Glutamatergic neuron (in vitro differentiated cells): ENCODE data around the gene CMPK2. TPM values are rescaled to one million over a fixed set of nuclear protein-coding genes. Genes with fewer than 3 reads are reported as not detected.

Experiments
- DNase-seq: peaks from one replicate; pipeline ENCODE4 v3.0.0; 2022
- H3K27ac Mint-ChIP-seq: one replicate; pipeline ENCODE4 v1.8.0; 2020; ENCODE audit warnings: mild to moderate bottlenecking, mixed read lengths, inconsistent platforms; ENCODE audit not compliant: unreplicated experiment
- H3K27me3 Mint-ChIP-seq: one replicate; pipeline ENCODE4 v1.8.0; 2020; ENCODE audit warnings: mild to moderate bottlenecking, moderate library complexity, mixed read lengths, inconsistent platforms; ENCODE audit not compliant: unreplicated experiment
- H3K36me3 Mint-ChIP-seq: one replicate; pipeline ENCODE4 v1.8.0; 2020; ENCODE audit warnings: mild to moderate bottlenecking, mixed read lengths, inconsistent platforms; ENCODE audit not compliant: unreplicated experiment
- H3K4me1 Mint-ChIP-seq: one replicate; pipeline ENCODE4 v1.8.0; 2020; ENCODE audit warnings: mild to moderate bottlenecking, low read depth, mixed read lengths, inconsistent platforms; ENCODE audit not compliant: unreplicated experiment
- H3K4me3 Mint-ChIP-seq: one replicate; pipeline ENCODE4 v1.8.0; 2020; ENCODE audit warnings: mild to moderate bottlenecking, mixed read lengths, inconsistent platforms; ENCODE audit not compliant: unreplicated experiment
- H3K9me3 Mint-ChIP-seq: one replicate; pipeline ENCODE4 v1.8.0; 2020; ENCODE audit warnings: mild to moderate bottlenecking, moderate library complexity, mixed read lengths, inconsistent platforms; ENCODE audit not compliant: unreplicated experiment
- CTCF ChIP-seq: fragments of 200-600 bp; sonication (generic); IDR thresholded peaks from one replicate; pipeline ENCODE4 v1.5.0; 2021; ENCODE audit not compliant: partially characterized antibody, unreplicated experiment
- total RNA-seq: library from RNA; stranded (reverse); fragmentation: NEBNext Ultra II Directional; extraction: Animal tissue kit (Norgen Biotek cat#: 25700); gene quantifications from one replicate; pipeline ENCODE4 v1.2.1, GENCODE V29; 2021; ENCODE audit not compliant: unreplicated experiment

CMPK2 gene
- total RNA-seq, 1 donor from 2014 or later = 0.81 TPM

DNA sequence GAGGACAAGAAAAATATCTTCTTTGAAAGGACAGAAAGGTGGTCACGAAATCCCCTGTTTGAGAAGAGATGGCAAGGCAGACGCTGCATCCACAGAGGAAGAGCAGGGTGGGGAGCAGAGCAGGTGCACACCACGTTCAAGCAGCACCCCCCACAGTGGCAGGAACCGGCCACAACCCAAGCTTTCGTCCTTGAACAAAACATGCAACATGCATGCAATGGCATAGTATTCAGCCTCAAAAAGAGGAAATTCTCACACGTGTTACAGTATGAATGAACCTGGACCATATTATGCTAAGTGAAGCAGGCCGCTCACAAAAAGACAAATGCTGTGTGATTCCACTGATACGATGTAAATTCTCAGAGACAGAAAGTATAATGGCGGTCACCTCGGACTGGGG, 51.4 kb downstream of the CMPK2 start:
- Mint-ChIP-seq H3K27ac (peak overlapping the region; percentile 11), H3K4me3 (no peak overlapping the region), H3K36me3 (peaks cover 11% of the 10 kb centered on the region), H3K4me1 (peaks cover 8% of the 10 kb centered on the region), H3K27me3 (peaks cover 3% of the 10 kb centered on the region), H3K9me3 (peaks cover 2% of the 10 kb centered on the region)
- TF ChIP-seq CTCF = no peak
- DNase-seq = no peak

GRCh38 chr2:6813573-6813972, 52.1 kb downstream of the CMPK2 start:
- H3K27me3 Mint-ChIP-seq = peaks cover 3% of the 10 kb centered on the region
- H3K36me3 Mint-ChIP-seq = peaks cover 11% of the 10 kb centered on the region
- H3K4me3 Mint-ChIP-seq = no peak overlapping the region
- no peak overlapping the region for H3K27ac Mint-ChIP-seq
- no peak for DNase-seq
- H3K4me1 Mint-ChIP-seq = peaks cover 8% of the 10 kb centered on the region
- no peak for TF ChIP-seq CTCF
- H3K9me3 Mint-ChIP-seq = peaks cover 2% of the 10 kb centered on the region

DNA sequence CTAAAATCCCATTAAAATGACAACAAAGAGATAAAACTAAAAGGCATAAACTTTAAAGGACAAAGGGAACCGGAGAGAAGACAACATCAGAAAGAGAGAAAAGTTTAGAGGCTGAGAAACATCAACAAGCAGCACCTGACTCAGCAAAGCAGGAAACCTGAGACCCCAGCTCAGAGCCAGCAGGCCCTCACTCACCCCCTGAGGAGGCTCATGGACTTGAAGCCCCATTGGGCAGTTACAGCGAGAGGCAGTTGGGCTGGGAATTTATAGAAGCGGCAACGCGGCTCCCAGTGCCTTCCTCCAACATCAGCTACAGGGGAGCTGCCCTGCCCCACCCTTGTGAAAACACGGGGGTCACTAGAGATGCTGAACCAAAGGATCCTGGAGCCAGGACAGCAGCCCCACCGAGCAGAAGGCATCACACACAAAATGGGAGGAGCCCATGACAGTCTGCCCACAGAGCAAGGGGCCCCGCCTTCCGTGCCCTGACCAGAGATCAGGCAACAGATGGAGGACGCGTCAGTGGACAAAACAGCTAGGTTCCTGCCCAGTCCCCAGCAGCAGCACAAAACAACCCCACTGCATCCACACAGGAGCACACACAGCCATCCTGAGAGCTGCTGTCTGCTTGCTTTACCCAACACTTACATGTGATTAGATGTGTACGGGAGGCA, 52.7 kb downstream of the CMPK2 start:
- Mint-ChIP-seq H3K36me3 (peaks cover 11% of the 10 kb centered on the region), H3K4me3 (peak overlapping the region; percentile 0), H3K4me1 (peaks cover 8% of the 10 kb centered on the region), H3K9me3 (peaks cover 2% of the 10 kb centered on the region), H3K27ac (peak overlapping the region; percentile 6), H3K27me3 (peaks cover 3% of the 10 kb centered on the region)
- no peak for TF ChIP-seq CTCF
- DNase-seq = peak; percentile 28

DNA sequence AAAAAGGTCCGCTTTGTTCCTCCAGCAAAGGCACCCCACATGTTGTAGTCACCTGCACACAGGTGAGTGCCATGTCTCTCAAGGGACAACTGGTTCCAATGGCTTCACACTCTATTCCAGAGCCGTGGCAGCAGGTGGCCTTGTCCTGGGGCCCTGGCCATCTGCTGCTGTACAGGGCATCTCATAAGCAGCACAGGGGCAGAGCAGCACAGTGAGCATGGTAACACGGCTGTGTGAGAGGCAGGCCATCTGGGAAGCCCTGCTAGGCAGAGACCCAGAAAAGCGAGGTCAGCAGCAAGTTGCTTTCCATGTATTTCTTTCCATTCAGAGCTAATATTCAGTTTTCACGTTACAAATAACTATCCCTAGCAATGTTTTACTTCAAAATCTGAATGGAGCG, 54.7 kb downstream of the CMPK2 start:
- no peak for DNase-seq
- peaks cover 12% of the 10 kb centered on the region for H3K4me1 Mint-ChIP-seq
- H3K9me3 Mint-ChIP-seq = peaks cover 3% of the 10 kb centered on the region
- peaks cover 7% of the 10 kb centered on the region for H3K36me3 Mint-ChIP-seq
- no peak overlapping the region for H3K4me3 Mint-ChIP-seq
- peaks cover 3% of the 10 kb centered on the region for H3K27me3 Mint-ChIP-seq
- TF ChIP-seq CTCF = no peak
- no peak overlapping the region for H3K27ac Mint-ChIP-seq

DNA sequence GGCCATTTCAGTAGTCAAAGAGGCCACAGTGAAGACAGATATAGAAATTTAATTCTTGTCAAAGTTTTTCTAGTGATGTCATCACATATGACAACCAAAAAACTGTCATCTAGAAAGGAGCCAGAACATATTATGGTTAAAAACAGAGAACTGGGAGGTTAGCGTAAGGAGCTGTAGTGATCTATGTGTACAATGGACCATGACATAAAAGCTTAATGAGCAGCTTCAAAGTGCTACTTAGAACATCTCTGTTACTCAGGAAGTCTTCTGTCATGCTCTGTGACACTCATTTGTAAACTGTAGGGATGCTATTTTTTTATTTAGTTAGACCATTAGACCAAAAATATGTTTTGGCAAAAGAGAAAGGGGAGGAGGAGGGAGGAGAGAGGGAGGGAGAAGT, 57.3 kb downstream of the CMPK2 start:
- H3K36me3 Mint-ChIP-seq = no peaks in the 10 kb centered on the region
- H3K4me1 Mint-ChIP-seq = peaks cover 12% of the 10 kb centered on the region
- peaks cover 3% of the 10 kb centered on the region for H3K9me3 Mint-ChIP-seq
- H3K4me3 Mint-ChIP-seq = no peak overlapping the region
- H3K27me3 Mint-ChIP-seq = peaks cover 5% of the 10 kb centered on the region
- no peak for TF ChIP-seq CTCF
- DNase-seq = no peak
- H3K27ac Mint-ChIP-seq = no peak overlapping the region
